Measurements from ENCODE around the gene SORCS3.

Gene SORCS3

DNA sequence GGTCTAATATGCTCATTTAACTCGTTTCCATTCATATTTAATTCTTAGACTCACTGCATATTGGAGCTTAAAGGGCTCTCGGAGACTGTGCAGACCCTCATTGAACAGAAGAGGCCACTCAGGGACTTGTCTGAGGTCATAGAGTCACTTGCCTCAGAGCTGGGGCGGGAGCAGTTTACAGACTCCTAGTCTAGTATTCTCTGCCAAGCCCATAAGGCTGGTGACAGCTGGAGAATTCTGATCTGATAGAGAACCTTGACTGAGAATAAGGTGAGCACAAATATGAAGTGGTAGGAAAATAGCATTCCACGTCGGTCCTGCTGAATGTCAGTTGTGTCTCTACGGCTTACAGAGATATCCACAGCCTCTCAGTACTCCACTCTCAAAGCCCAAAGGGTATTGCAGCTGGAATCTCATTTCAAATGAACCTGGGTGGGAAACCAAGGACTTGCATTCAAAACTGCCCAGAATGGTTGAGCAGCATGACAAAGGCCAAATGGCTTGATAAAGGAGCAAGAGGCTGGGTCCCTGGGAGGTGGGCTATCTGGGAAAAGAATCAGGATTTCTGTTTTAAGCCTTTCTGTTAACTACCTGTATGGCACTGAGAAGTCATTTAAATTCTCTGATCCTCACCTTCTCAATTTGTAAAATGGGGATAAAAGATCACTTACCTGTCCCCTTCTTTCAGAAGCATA is 283.2 kb downstream of the SORCS3 start:
- Histone ChIP-seq H3K9ac (ENCODE audit: low read depth, low read length, poor library complexity, severe bottlenecking) (no peak overlapping the region), H3F3A (ENCODE audit: low read depth) (no peaks in the 10 kb centered on the region), H3K9me2 (replicated peaks; ENCODE audit: low read depth, low read length) (no peaks in the 10 kb centered on the region), H3K9me3 (ENCODE audit: insufficient read depth, low read depth, low read length) (no peaks in the 10 kb centered on the region), H3K4me2 (ENCODE audit: low read depth, low read length, poor library complexity, severe bottlenecking) (no peak overlapping the region), H3K4me1 (ENCODE audit: insufficient read depth, low read length, poor library complexity, severe bottlenecking) (no peaks in the 10 kb centered on the region), H3K36me3 (ENCODE audit: insufficient read depth, low read length) (no peaks in the 10 kb centered on the region), H3K27me3 (ENCODE audit: insufficient read depth, low read length, poor library complexity, severe bottlenecking) (no peaks in the 10 kb centered on the region), H3K4me3 (ENCODE audit: low read length, poor library complexity, severe bottlenecking) (no peak overlapping the region), H3K79me2 (ENCODE audit: insufficient read depth, low read length) (no peaks in the 10 kb centered on the region), H2AFZ (ENCODE audit: low read length) (no peak overlapping the region), H4K20me1 (ENCODE audit: insufficient read depth, low read length, poor library complexity, severe bottlenecking) (no peaks in the 10 kb centered on the region)
- TF ChIP-seq, protein P1, sequence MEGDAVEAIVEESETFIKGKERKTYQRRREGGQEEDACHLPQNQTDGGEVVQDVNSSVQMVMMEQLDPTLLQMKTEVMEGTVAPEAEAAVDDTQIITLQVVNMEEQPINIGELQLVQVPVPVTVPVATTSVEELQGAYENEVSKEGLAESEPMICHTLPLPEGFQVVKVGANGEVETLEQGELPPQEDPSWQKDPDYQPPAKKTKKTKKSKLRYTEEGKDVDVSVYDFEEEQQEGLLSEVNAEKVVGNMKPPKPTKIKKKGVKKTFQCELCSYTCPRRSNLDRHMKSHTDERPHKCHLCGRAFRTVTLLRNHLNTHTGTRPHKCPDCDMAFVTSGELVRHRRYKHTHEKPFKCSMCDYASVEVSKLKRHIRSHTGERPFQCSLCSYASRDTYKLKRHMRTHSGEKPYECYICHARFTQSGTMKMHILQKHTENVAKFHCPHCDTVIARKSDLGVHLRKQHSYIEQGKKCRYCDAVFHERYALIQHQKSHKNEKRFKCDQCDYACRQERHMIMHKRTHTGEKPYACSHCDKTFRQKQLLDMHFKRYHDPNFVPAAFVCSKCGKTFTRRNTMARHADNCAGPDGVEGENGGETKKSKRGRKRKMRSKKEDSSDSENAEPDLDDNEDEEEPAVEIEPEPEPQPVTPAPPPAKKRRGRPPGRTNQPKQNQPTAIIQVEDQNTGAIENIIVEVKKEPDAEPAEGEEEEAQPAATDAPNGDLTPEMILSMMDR (conservative IDR thresholded peaks at IDR 0.05; ENCODE audit: low read length): no peak
- no peak for TF ChIP-seq EZH2phosphoT487 (IDR thresholded peaks at IDR 0.05; ENCODE audit: borderline replicate concordance)

DNA sequence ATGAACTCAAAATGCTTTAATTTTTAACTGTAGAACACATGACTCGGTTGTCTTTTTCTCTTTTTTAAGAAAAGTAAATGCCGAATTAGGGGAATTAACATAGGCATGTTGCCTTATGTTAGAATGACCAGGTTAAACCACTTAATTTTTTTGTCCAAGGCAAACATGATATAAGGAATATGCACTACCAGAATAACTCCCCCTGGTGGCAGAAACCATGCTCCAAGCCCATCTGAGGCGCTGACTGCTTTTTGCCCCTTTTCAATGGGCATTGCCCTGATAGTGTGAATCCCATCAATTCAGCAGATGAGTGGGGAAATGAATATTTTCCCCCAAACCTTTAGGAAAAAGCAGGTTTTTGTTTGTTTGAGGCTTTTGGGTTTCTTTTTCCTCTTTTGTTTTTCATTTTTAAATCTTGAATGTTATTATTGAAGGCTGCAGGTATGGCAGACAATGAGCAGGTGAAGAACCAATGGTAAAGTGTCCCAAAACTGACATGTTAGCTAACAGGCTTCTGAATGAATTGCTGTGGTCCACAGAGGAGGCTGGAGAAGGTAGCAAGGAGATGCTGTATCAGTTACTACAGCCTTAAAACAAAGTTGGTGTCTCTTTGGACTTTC is 284.3 kb downstream of the SORCS3 start:
- no peaks in the 10 kb centered on the region for H3K9me3 ChIP-seq (ENCODE audit: insufficient read depth, low read depth, low read length)
- H3K36me3 ChIP-seq (ENCODE audit: insufficient read depth, low read length): no peaks in the 10 kb centered on the region
- no peak for TF ChIP-seq EZH2phosphoT487 (IDR thresholded peaks at IDR 0.05; ENCODE audit: borderline replicate concordance)
- TF ChIP-seq, protein P1 (conservative IDR thresholded peaks at IDR 0.05; ENCODE audit: low read length): peak; percentile 79
- no peaks in the 10 kb centered on the region for H3K79me2 ChIP-seq (ENCODE audit: insufficient read depth, low read length)
- no peaks in the 10 kb centered on the region for H3K9me2 ChIP-seq (replicated peaks; ENCODE audit: low read depth, low read length)
- no peaks in the 10 kb centered on the region for H3F3A ChIP-seq (ENCODE audit: low read depth)
- no peak overlapping the region for H3K4me2 ChIP-seq (ENCODE audit: low read depth, low read length, poor library complexity, severe bottlenecking)
- no peaks in the 10 kb centered on the region for H3K27me3 ChIP-seq (ENCODE audit: insufficient read depth, low read length, poor library complexity, severe bottlenecking)
- no peaks in the 10 kb centered on the region for H3K4me1 ChIP-seq (ENCODE audit: insufficient read depth, low read length, poor library complexity, severe bottlenecking)
- no peak overlapping the region for H3K9ac ChIP-seq (ENCODE audit: low read depth, low read length, poor library complexity, severe bottlenecking)
- no peak overlapping the region for H3K4me3 ChIP-seq (ENCODE audit: low read length, poor library complexity, severe bottlenecking)
- H4K20me1 ChIP-seq (ENCODE audit: insufficient read depth, low read length, poor library complexity, severe bottlenecking): no peaks in the 10 kb centered on the region
- no peak overlapping the region for H2AFZ ChIP-seq (ENCODE audit: low read length)

DNA sequence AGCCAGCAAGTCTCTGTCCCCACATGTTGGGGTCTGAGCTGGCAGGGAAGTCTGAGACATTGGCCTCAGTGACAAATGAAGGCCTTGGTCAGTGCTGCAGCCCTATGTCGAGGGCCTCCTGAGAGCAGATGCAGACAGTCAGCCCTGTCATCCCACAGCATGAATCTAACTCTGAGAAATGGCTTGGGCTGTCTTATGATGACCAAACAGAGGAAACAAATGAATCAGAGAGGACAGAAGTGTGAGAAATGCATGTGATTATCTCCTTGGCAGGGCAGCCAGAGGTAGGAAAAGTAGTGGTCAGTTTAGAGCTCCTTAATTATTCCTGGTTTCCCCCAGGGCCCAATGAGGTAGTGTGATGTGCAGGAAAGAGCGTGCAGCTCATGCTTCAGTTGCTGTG is 287.6 kb downstream of the SORCS3 start:
- Histone ChIP-seq H3K9me3 (ENCODE audit: insufficient read depth, low read depth, low read length) (no peaks in the 10 kb centered on the region), H3F3A (ENCODE audit: low read depth) (no peaks in the 10 kb centered on the region), H3K36me3 (ENCODE audit: insufficient read depth, low read length) (no peaks in the 10 kb centered on the region), H4K20me1 (ENCODE audit: insufficient read depth, low read length, poor library complexity, severe bottlenecking) (no peaks in the 10 kb centered on the region), H3K27me3 (ENCODE audit: insufficient read depth, low read length, poor library complexity, severe bottlenecking) (no peaks in the 10 kb centered on the region), H3K4me1 (ENCODE audit: insufficient read depth, low read length, poor library complexity, severe bottlenecking) (no peaks in the 10 kb centered on the region), H3K4me3 (ENCODE audit: low read length, poor library complexity, severe bottlenecking) (no peak overlapping the region), H3K4me2 (ENCODE audit: low read depth, low read length, poor library complexity, severe bottlenecking) (no peak overlapping the region), H3K9ac (ENCODE audit: low read depth, low read length, poor library complexity, severe bottlenecking) (no peak overlapping the region), H2AFZ (ENCODE audit: low read length) (no peak overlapping the region), H3K79me2 (ENCODE audit: insufficient read depth, low read length) (no peaks in the 10 kb centered on the region), H3K9me2 (replicated peaks; ENCODE audit: low read depth, low read length) (no peaks in the 10 kb centered on the region)
- TF ChIP-seq, protein P1 (conservative IDR thresholded peaks at IDR 0.05; ENCODE audit: low read length): no peak
- TF ChIP-seq EZH2phosphoT487 (IDR thresholded peaks at IDR 0.05; ENCODE audit: borderline replicate concordance): no peak

Data from Loucy (cell line).